RWPE2 (cell line): ENCODE measurements around the gene LAMA5.

Source experiments
- ATAC-seq: fragments of 200-7000 bp; cut with Tn5 transposase; 3 replicates; pipeline ENCODE4 v1.9.1; 2021; ENCODE audit warnings: low read depth
- DNase-seq: peaks from one replicate; pipeline ENCODE4 v3.0.0-alpha.2; 2020; ENCODE audit warnings: low spot score
- H3K27ac ChIP-seq: fragments of 450-650 bp; 2 replicates; pipeline ENCODE4 v1.5.1; 2017; ENCODE audit warnings: mild to moderate bottlenecking; ENCODE audit not compliant: poor library complexity, severe bottlenecking
- H3K27me3 ChIP-seq: fragments of 250-450 bp; sonication (Bioruptor Pico); 2 replicates; pipeline ENCODE4 v1.5.1; 2021; ENCODE audit warnings: mild to moderate bottlenecking, moderate library complexity; ENCODE audit not compliant: insufficient read depth, poor library complexity, severe bottlenecking
- H3K36me3 ChIP-seq: fragments of 250-450 bp; sonication (Bioruptor Pico); 2 replicates; pipeline ENCODE4 v1.5.1; 2020; ENCODE audit warnings: low read depth, mild to moderate bottlenecking, moderate library complexity
- H3K4me1 ChIP-seq: fragments of 250-450 bp; sonication (Bioruptor Pico); 2 replicates; pipeline ENCODE4 v1.5.1; 2021; ENCODE audit warnings: mild to moderate bottlenecking, moderate library complexity; ENCODE audit not compliant: insufficient read depth, poor library complexity, severe bottlenecking
- H3K4me3 ChIP-seq: fragments of 250-450 bp; sonication (Bioruptor Pico); 2 replicates; pipeline ENCODE4 v1.5.1; 2021; ENCODE audit warnings: mild to moderate bottlenecking, moderate library complexity; ENCODE audit not compliant: severe bottlenecking
- H3K9me3 ChIP-seq: fragments of 250-450 bp; sonication (Bioruptor Pico); 2 replicates; pipeline ENCODE4 v1.5.1; 2021; ENCODE audit warnings: mild to moderate bottlenecking, moderate library complexity; ENCODE audit not compliant: severe bottlenecking
- TF ChIP-seq, protein P1 (sequence below): fragments of 450-650 bp; IDR thresholded peaks from one replicate; pipeline ENCODE4 v1.5.1; 2017; ENCODE audit warnings: mild to moderate bottlenecking, moderate library complexity; ENCODE audit not compliant: poor library complexity, severe bottlenecking

The LAMA5 gene

DNA sequence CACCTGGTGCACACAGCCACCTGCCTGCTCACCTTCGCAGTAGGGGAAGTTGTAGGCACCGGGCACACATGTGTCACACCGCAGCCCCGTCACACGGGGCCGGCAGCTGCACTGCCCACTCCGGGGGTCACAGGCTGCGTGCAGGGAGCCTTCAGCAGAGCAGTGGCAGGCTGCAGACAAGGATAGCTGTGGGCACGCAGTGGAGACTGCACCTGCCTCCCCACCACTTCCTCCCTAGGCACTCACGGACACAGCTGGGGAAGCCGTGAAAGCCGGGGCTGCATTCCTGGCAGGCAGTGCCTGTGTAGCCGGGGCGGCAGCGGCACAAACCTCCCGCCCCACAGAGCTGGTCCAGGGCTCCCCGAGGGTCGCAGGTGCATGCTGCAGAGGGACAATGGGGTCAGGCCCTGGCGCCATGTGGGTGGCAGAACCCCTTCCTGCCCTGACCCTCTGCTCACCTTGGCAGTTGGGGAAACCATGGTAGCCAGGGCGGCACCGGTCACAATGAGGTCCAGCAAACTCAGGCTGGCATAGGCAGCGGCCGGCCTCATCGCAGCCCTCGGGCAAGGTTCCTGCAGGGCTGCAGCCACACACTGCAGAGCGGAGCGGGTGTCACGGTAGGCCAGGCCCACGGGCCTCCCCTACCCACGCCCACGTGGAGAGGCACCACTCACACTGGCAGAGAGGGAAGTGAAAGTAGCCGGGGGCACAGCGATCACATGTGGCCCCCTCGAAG lies 29.4 kb downstream of the LAMA5 start:
- Histone ChIP-seq H3K36me3 (peaks cover 98% of the 10 kb centered on the region), H3K9me3 (no peaks in the 10 kb centered on the region), H3K4me1 (no peaks in the 10 kb centered on the region), H3K27ac (no peak overlapping the region), H3K27me3 (no peaks in the 10 kb centered on the region), H3K4me3 (no peak overlapping the region)
- TF ChIP-seq, protein P1, sequence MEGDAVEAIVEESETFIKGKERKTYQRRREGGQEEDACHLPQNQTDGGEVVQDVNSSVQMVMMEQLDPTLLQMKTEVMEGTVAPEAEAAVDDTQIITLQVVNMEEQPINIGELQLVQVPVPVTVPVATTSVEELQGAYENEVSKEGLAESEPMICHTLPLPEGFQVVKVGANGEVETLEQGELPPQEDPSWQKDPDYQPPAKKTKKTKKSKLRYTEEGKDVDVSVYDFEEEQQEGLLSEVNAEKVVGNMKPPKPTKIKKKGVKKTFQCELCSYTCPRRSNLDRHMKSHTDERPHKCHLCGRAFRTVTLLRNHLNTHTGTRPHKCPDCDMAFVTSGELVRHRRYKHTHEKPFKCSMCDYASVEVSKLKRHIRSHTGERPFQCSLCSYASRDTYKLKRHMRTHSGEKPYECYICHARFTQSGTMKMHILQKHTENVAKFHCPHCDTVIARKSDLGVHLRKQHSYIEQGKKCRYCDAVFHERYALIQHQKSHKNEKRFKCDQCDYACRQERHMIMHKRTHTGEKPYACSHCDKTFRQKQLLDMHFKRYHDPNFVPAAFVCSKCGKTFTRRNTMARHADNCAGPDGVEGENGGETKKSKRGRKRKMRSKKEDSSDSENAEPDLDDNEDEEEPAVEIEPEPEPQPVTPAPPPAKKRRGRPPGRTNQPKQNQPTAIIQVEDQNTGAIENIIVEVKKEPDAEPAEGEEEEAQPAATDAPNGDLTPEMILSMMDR, result no peak
- ATAC-seq, result no peak; the same call in 2 of the 3 replicates
- DNase-seq, result peak; percentile 86

DNA sequence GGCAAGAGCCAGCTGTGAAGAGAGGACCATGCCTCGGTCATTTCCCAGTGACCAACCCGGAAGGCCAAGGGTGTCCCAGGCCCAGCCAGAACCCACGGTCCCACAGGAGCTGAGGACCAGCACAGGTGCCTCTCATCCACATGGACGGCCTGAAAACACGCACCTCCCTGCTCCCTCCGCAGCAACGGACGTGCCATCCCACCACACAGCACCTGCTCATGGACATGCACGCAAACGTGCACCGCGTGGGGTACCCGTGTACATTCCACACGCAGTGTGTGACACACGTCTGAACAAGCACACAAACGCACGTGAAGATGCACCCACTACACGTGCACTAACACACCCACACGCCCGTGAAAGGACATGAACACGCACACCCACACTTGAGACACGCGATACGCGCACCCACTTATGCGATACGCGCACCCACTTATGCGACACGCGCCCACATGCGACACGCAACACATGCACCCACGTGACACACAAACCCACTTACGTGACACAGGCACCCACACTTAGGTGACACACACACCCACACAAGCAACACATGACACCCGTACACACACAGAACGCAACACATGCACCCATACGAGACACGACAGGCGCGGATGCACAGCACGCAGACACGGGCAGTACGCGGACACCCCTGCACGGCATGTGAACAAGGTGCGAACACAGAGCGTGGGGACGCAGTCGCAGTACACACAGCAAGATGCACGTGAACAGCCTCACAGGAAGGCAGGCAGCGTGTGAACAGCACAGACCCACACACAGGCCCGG lies 30.1 kb downstream of the LAMA5 start:
- no peak; the same call in 2 of the 3 replicates for ATAC-seq
- H3K4me3 ChIP-seq, result no peak overlapping the region
- H3K9me3 ChIP-seq, result no peaks in the 10 kb centered on the region
- peaks cover 98% of the 10 kb centered on the region for H3K36me3 ChIP-seq
- TF ChIP-seq, protein P1, result no peak
- H3K27ac ChIP-seq, result no peak overlapping the region
- DNase-seq, result peak; percentile 87
- no peaks in the 10 kb centered on the region for H3K27me3 ChIP-seq
- no peaks in the 10 kb centered on the region for H3K4me1 ChIP-seq

DNA sequence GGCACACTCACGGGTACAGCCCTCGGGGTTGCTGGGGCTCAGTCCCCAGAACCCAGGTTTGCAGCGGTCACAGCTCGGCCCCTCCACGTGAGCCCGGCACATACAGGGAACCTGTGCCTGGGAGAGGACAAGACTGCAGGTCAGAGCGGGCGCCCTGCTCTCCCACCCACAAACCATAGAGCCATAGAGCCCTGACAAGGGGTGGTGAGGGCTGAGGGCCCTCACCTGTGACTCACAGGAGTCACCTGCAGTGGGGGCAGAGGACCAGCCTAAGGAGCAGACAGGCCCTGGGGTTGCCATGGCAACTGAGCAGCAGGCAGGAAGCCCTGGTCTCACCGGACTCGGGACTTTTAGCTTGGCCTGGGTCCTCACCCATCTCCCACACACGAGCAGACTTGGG lies 30.8 kb downstream of the LAMA5 start:
- H3K27me3 ChIP-seq, result no peaks in the 10 kb centered on the region
- H3K27ac ChIP-seq, result no peak overlapping the region
- no peak overlapping the region for H3K4me3 ChIP-seq
- H3K9me3 ChIP-seq, result no peaks in the 10 kb centered on the region
- no peaks in the 10 kb centered on the region for H3K4me1 ChIP-seq
- ATAC-seq, result peak; percentile 4; the same call in 2 of the 3 replicates
- TF ChIP-seq, protein P1, result no peak
- DNase-seq, result no peak
- H3K36me3 ChIP-seq, result peaks cover 98% of the 10 kb centered on the region

DNA sequence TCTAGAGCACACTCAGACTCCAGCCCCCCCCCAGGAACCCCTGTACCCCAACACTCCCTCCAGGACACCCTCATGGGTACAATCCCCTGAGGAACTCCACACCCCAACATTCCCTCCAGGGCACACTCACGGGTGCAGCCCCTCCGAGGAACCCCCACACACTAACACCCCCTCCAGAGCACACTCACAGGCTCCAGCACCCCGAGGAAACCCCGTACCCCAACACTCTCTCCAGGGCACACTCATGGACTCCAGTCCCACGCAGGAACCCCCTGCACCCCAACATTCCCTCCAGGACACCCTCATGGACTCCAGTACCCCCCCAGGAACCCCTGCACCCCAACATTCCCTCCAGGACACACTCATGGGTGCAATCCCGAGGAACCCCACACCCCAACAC lies 31.6 kb downstream of the LAMA5 start:
- no peaks in the 10 kb centered on the region for H3K4me1 ChIP-seq

More for the DNA sequence above, 31.6 kb downstream of the LAMA5 start:
- no peak for ATAC-seq
- Histone ChIP-seq H3K27me3 (no peaks in the 10 kb centered on the region), H3K9me3 (no peaks in the 10 kb centered on the region), H3K36me3 (peaks cover 96% of the 10 kb centered on the region), H3K4me3 (no peak overlapping the region), H3K27ac (no peak overlapping the region)
- no peak for DNase-seq
- TF ChIP-seq, protein P1, result no peak
